Measurements from ENCODE around the gene RTN4R. TPM values are rescaled to one million over a fixed set of nuclear protein-coding genes. Genes with fewer than 3 reads are reported as not detected.
"Not testable (repeated sequence)": the region's sequence is repeated elsewhere in the genome, so short reads cannot be mapped to it uniquely, and the experiment has no call there.

Gene RTN4R
- total and polyA plus RNA-seq, 2 of the 4 experiments (the other 2 are of a cell fraction): 0.18 to 0.94 TPM

DNA sequence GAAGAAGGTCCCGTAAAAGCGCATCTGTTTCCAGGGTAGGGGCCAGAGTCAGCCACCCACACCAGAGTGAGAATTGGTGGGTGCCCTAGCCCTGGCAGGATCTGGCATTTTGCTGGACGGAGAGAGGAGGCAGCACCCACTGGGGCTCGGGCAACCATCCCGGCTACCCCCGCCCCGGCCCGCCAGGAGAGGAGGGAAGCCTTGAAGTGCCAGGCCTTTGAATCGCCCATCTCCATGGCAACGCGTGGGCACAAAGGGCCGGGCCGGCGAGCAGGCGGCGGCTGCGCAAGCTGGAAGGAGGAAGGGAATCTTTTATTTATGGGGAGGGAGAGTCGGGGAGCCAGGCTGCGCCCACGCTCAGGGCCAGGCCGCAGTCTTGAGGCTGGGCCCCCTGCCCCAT is 12.0 kb upstream of the RTN4R start:
- H2AK5ac ChIP-seq (ENCODE audit: low read depth, low read length); H3K9me3 ChIP-seq (ENCODE audit: control insufficient read depth, insufficient read depth, low read length); H2AFZ ChIP-seq (replicated peaks; ENCODE audit: low read length, poor library complexity); in situ Hi-C loops (cut with MboI; ENCODE audit: low sequenced_read_pairs); H2BK120ac ChIP-seq (ENCODE audit: low read depth, low read length); H3K4me2 ChIP-seq (ENCODE audit: low read depth, low read length); dilution Hi-C loops (cut with HindIII; ENCODE audit: low sequenced_read_pairs, unreplicated experiment); H3K23ac ChIP-seq (ENCODE audit: low read depth, low read length); H3K4me1 ChIP-seq (ENCODE audit: control insufficient read depth, insufficient read depth, low read length); ATAC-seq (ENCODE audit: low read depth); H4K8ac ChIP-seq (ENCODE audit: low read depth in 2 of 2, low read length in 2 of 2); H4K5ac ChIP-seq (ENCODE audit: low read depth, low read length); intact Hi-C loops (cut with micrococcal nuclease); H3K18ac ChIP-seq (ENCODE audit: low read depth, low read length); BruUV-seq (replicated peaks); POLR2A ChIA-PET (ENCODE audit: unreplicated experiment); H3K9me1 ChIP-seq (ENCODE audit: insufficient read depth, low read length); H3K36me3 ChIP-seq (ENCODE audit: control insufficient read depth, insufficient read depth, low read length); DNase-seq; H4K20me1 ChIP-seq (ENCODE audit: insufficient read depth, low read length); H3K27ac ChIP-seq (ENCODE audit: insufficient read depth, low read length); H2BK15ac ChIP-seq (ENCODE audit: low read depth, low read length); H3K9ac ChIP-seq (ENCODE audit: low read depth, low read length); H3K4ac ChIP-seq (ENCODE audit: low read depth, low read length); H3K4me3 ChIP-seq (ENCODE audit: insufficient read depth, low read depth, low read length); H2BK20ac ChIP-seq (ENCODE audit: low read depth, low read length); H3K56ac ChIP-seq (ENCODE audit: extremely low read depth, insufficient read depth, low read length); H2AK9ac ChIP-seq (replicated peaks; ENCODE audit: low read depth, low read length, poor library complexity); H3K14ac ChIP-seq (replicated peaks; ENCODE audit: low read depth, low read length); H2BK5ac ChIP-seq (ENCODE audit: low read depth, low read length, poor library complexity, severe bottlenecking); H3K79me1 ChIP-seq (ENCODE audit: low read depth in 1 of 2, low read length in 2 of 2); H4K91ac ChIP-seq (ENCODE audit: insufficient read depth, low read depth, low read length); CTCF ChIA-PET: not testable (repeated sequence)
- 100% methylated on average over 4 of the region's 21 CpGs; no CpG with 5 or more reads in 1 of the 2 experiments for WGBS, 2 experiments (ENCODE audit: extremely low coverage in 2 of 2, insufficient read length in 1 of 2)
- peaks cover 14% of the 10 kb centered on the region for H3K27me3 ChIP-seq (ENCODE audit: control insufficient read depth, insufficient read depth, low read length)

Data from IMR-90 (cell line).